AG04450 (cell line): ENCODE measurements around the gene DOC2B. TPM values are rescaled to one million over a fixed set of nuclear protein-coding genes. Genes with fewer than 3 reads are reported as not detected.

Experiments used
- CTCF ChIA-PET: fragments of 300-600, 350-600 bp; formaldehyde crosslinking; extraction: SDS; loops from one replicate; lab custom pipeline; 2022; ENCODE audit warnings: antibody characterized with exemption, inconsistent platforms; lab: Charles Lee
- POLR2A ChIA-PET: fragments of 350-600 bp; formaldehyde crosslinking; extraction: SDS; loops from one replicate; lab custom pipeline; 2021; ENCODE audit warnings: antibody characterized with exemption, inconsistent platforms; lab: Yijun Ruan, JAX
- DNase-seq: peaks from one replicate; pipeline ENCODE4 v3.0.0-alpha.2; 2011; ENCODE audit warnings: low read depth, low spot score
- H3K27ac ChIP-seq: one replicate; pipeline ENCODE4 v1.5.1; 2012; ENCODE audit warnings: low read depth, low read length, control low read depth
- H3K27me3 ChIP-seq: one replicate; pipeline ENCODE4 v1.6.0; 2012; ENCODE audit warnings: low read length; ENCODE audit not compliant: control insufficient read depth, insufficient read depth
- H3K4me3 ChIP-seq: 2 replicates; pipeline ENCODE4 v1.5.1; 2011; ENCODE audit warnings: mild to moderate bottlenecking, low read depth, low read length, control low read depth
- H3K9me3 ChIP-seq: 2 replicates; pipeline ENCODE4 v1.5.1; 2012; ENCODE audit warnings: low read length; ENCODE audit not compliant: control insufficient read depth, insufficient read depth
- polyA plus RNA-seq: library from polyadenylated mRNA; depleted of rRNA; stranded (reverse); fragments of >200 nt; gene quantifications from 2 replicates; pipeline ENCODE4 v1.2.3, GENCODE V29; 2011
- TF ChIP-seq, protein P1 (sequence below): IDR thresholded peaks from 2 replicates; pipeline ENCODE4 v1.5.1; 2011; ENCODE audit warnings: low read depth, low read length, control low read depth, inconsistent platforms

Gene DOC2B
- polyA plus RNA-seq, 1 experiment, result not detected

DNA sequence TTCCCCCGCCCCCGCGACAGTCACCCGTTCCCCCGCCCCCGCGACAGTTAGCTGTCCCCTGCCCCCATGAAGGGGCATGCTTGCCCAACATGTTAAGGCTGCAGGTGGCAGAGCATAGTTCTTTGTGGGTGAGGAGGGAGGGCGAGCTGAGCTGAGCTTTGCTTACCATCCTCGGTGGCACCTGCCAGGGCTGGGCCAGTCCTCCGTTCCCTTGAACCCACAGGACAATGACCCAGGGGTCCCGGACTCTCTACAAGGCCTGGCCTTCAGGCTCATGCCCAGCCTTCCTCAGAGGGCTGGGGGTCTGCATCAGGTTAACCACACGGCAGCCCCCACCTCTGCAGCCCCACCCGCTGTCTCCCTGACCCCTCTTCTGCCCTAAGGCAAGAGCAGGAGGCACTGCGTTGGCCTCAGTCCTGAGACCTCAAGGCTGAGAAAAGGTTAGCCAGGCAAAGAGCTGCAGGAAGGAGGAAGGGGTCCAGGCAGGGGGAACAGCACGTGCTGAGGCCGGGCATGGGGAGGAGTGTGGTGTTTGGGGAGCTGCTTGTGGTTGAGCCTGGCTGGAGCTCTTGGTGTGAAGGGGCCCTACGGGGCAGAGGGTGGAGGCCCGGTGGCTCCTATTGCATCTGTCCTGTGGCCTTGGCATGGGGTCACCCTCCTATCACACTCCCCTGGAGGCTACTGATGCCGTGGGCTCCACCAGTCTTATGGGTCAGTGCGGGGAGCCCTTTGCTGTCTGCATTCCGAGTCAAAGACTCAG lies 11.4 kb upstream of the DOC2B start:
- Histone ChIP-seq H3K9me3 (peaks cover 16% of the 10 kb centered on the region), H3K27ac (no peak overlapping the region), H3K4me3 (no peak overlapping the region), H3K27me3 (peaks cover 11% of the 10 kb centered on the region)
- ChIA-PET CTCF (no interaction called here), POLR2A (no interaction called here)
- TF ChIP-seq, protein P1, sequence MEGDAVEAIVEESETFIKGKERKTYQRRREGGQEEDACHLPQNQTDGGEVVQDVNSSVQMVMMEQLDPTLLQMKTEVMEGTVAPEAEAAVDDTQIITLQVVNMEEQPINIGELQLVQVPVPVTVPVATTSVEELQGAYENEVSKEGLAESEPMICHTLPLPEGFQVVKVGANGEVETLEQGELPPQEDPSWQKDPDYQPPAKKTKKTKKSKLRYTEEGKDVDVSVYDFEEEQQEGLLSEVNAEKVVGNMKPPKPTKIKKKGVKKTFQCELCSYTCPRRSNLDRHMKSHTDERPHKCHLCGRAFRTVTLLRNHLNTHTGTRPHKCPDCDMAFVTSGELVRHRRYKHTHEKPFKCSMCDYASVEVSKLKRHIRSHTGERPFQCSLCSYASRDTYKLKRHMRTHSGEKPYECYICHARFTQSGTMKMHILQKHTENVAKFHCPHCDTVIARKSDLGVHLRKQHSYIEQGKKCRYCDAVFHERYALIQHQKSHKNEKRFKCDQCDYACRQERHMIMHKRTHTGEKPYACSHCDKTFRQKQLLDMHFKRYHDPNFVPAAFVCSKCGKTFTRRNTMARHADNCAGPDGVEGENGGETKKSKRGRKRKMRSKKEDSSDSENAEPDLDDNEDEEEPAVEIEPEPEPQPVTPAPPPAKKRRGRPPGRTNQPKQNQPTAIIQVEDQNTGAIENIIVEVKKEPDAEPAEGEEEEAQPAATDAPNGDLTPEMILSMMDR, result no peak
- no peak for DNase-seq

DNA sequence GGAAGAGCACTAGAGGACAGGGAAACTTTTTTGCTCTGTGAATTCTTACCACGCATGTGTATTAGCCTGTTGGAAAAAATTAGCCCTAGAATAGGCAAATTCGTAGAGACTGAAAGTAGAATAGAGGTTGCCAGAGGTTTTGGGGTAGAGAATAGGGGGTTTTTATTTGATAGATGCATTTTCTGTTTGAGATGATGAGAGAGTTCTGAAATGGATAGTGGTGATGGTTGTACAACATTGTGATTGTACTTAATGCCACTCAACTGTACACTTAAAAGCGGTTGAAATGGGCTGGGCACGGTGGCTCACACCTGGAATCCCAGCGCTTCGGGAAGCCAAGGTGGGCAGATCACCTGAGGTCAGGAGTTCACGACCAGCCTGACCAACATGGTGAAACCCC lies 8.0 kb upstream of the DOC2B start:
- CTCF ChIA-PET, result no interaction called here
- no peak overlapping the region for H3K27ac ChIP-seq
- POLR2A ChIA-PET, result no interaction called here
- DNase-seq, result no peak
- H3K4me3 ChIP-seq, result no peak overlapping the region
- H3K27me3 ChIP-seq, result peaks cover 4% of the 10 kb centered on the region
- TF ChIP-seq, protein P1, result no peak
- H3K9me3 ChIP-seq, result peaks cover 16% of the 10 kb centered on the region

DNA sequence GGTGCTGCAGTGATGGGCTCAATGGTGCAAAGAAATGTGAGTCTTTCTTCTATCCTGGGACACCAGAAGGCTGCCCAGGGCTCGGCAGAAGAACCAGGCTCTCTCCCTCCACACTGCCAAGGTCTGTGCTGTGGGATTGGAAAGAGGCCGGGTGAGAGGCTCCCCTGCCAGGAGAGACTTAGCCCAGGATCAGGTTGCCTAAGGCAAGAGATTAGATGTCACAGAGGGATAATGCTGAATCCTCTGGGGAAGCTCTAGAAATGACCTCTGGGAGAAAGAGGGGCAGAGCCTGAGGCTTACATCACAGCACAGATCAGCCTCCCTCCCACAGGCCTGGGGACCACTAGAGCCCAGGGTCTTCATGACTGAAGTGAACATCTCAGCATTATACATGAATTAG lies 5.7 kb upstream of the DOC2B start:
- POLR2A ChIA-PET, result no interaction called here
- Histone ChIP-seq H3K27ac (no peak overlapping the region), H3K27me3 (peaks cover 20% of the 10 kb centered on the region), H3K9me3 (no peaks in the 10 kb centered on the region), H3K4me3 (no peak overlapping the region)
- no peak for DNase-seq
- CTCF ChIA-PET, result no interaction called here
- TF ChIP-seq, protein P1, result no peak

DNA sequence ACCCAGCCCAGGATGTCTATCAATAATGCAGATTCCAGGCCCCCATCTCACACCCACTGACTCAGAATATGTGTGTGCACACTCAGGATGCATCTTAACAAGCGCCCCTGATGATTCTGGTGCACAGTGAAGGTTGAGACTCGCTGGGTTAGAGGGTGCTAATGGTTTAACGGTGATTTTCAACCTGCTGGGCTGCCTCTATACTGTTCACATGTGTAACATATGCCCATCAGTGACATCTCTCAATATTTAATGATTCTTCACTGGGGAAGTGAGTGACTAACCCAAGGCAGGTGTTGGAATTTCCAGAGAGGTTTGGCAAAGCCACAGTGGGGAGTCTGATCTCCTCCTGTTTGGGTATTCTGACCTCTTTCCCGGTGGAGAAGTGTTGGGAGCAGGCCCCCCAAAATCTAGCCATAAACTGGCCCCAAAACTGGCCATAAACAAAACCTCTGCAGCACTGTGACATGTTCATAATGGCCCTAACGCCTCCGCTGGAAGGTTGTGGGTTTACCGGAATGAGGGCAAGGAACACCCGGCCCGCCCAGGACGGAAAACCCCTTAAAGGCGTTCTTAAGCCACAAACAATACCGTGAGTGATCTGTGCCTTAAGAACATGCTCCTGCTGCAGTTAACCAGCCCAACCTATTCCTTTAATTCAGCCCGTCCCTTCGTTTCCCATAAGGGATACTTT lies 4.1 kb upstream of the DOC2B start:
- peaks cover 25% of the 10 kb centered on the region for H3K27me3 ChIP-seq
- no peak overlapping the region for H3K4me3 ChIP-seq
- no peak for DNase-seq
- TF ChIP-seq, protein P1, result no peak
- no peak overlapping the region for H3K27ac ChIP-seq
- H3K9me3 ChIP-seq, result no peaks in the 10 kb centered on the region
- ChIA-PET CTCF (no interaction called here), POLR2A (no interaction called here)

DNA sequence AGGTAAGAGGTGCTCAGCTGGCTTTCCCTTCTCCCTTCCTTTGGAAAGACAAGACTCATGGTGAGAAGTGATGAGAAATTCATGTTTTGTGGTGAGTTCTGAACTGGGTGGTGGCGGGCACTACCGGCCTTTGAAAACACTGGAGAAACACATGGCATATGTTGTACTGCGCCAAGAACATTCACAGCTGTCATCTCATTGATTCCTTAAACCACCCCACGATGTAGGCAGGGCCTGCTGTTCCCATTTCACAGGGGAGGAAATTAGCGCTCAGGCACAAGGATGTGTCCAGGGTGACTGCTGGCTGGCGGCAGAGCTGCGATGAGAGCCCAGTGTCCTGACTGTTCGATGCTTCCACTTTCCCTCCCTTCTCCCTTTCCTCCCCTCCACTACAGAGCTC lies 1.6 kb upstream of the DOC2B start:
- H3K27me3 ChIP-seq, result peaks cover 47% of the 10 kb centered on the region
- ChIA-PET POLR2A (no interaction called here), CTCF (interaction anchor here (0.6 kb wide), 1 partner anchor 52 kb away, joined by 3 read pairs; no protein-coding TSS in a partner anchor)
- H3K9me3 ChIP-seq, result no peaks in the 10 kb centered on the region
- TF ChIP-seq, protein P1, result no peak
- H3K27ac ChIP-seq, result no peak overlapping the region
- no peak for DNase-seq
- no peak overlapping the region for H3K4me3 ChIP-seq
